RWPE2 (cell line): ENCODE measurements around the gene CFAP74.
A peak's percentile ranks its signal among the peaks of the same experiment; 100 is the strongest.

Experiments used
- ATAC-seq: fragments of 200-7000 bp; cut with Tn5 transposase; 3 replicates; pipeline ENCODE4 v1.9.1; 2021; ENCODE audit warnings: low read depth
- DNase-seq: peaks from one replicate; pipeline ENCODE4 v3.0.0-alpha.2; 2020; ENCODE audit warnings: low spot score
- H3K27ac ChIP-seq: fragments of 450-650 bp; 2 replicates; pipeline ENCODE4 v1.5.1; 2017; ENCODE audit warnings: mild to moderate bottlenecking; ENCODE audit not compliant: poor library complexity, severe bottlenecking
- H3K27me3 ChIP-seq: fragments of 250-450 bp; sonication (Bioruptor Pico); 2 replicates; pipeline ENCODE4 v1.5.1; 2021; ENCODE audit warnings: mild to moderate bottlenecking, moderate library complexity; ENCODE audit not compliant: insufficient read depth, poor library complexity, severe bottlenecking
- H3K36me3 ChIP-seq: fragments of 250-450 bp; sonication (Bioruptor Pico); 2 replicates; pipeline ENCODE4 v1.5.1; 2020; ENCODE audit warnings: low read depth, mild to moderate bottlenecking, moderate library complexity
- H3K4me1 ChIP-seq: fragments of 250-450 bp; sonication (Bioruptor Pico); 2 replicates; pipeline ENCODE4 v1.5.1; 2021; ENCODE audit warnings: mild to moderate bottlenecking, moderate library complexity; ENCODE audit not compliant: insufficient read depth, poor library complexity, severe bottlenecking
- H3K4me3 ChIP-seq: fragments of 250-450 bp; sonication (Bioruptor Pico); 2 replicates; pipeline ENCODE4 v1.5.1; 2021; ENCODE audit warnings: mild to moderate bottlenecking, moderate library complexity; ENCODE audit not compliant: severe bottlenecking
- H3K9me3 ChIP-seq: fragments of 250-450 bp; sonication (Bioruptor Pico); 2 replicates; pipeline ENCODE4 v1.5.1; 2021; ENCODE audit warnings: mild to moderate bottlenecking, moderate library complexity; ENCODE audit not compliant: severe bottlenecking
- CTCF ChIP-seq: fragments of 450-650 bp; IDR thresholded peaks from one replicate; pipeline ENCODE4 v1.5.1; 2017; ENCODE audit warnings: mild to moderate bottlenecking, moderate library complexity; ENCODE audit not compliant: poor library complexity, severe bottlenecking

Gene CFAP74

DNA sequence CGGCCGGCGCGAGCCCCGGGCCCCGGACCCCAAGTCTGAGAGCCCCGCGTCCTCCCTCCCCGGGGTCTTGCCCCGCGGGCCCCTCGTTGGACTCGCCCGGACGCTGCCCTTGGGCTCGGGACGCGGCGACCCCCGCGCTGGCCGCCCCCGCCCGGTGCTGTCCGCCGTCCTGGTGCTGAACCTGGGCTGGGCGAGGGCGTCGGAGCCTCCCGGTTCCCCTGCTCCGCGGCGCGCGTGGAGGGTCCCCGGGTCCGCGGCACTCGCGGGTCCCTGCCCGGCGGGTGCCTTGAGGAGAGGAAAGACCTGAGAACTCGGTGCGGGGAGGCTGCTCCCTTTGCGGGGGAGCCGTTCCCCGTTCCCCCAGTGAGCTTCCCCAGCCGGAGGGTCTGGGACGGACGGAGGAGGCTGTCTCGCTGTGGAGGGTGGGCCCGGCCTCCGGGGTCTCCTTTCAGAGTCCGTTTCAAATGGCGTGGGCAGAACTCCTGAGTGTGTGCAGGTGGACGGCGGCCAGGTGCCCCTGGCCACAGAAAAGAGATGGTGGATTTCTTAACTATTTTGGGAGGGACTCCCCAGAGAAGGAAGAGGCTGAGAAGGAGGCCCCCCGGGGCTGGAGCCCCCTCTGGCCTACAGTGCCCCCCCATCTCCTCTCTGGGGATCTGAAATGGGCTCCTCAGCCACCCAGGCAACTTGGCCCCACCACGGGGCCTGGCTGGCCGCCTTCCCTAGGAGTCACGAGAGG is 16.2 kb upstream of the CFAP74 start:
- Histone ChIP-seq H3K27ac (no peak overlapping the region), H3K27me3 (peaks cover 46% of the 10 kb centered on the region), H3K4me3 (peak overlapping the region; percentile 22), H3K9me3 (no peaks in the 10 kb centered on the region), H3K36me3 (no peaks in the 10 kb centered on the region), H3K4me1 (no peaks in the 10 kb centered on the region)
- DNase-seq (no peak), ATAC-seq (no peak)
- no peak for TF ChIP-seq CTCF

GRCh38 chr1:2019172-2019543 is 15.6 kb upstream of the CFAP74 start, which contains the start of gene GABRD:
Gene GABRD, plus strand, starts transcription at chr1:2019345. Its CDS starts 79 bp downstream, at chr1:2019424.
- peak within 1 kb of the TSS; percentile 22 for H3K4me3 ChIP-seq
- no peaks in the 10 kb centered on the region for H3K36me3 ChIP-seq
- ATAC-seq (peak; percentile 63), DNase-seq (no peak)
- TF ChIP-seq CTCF = no peak
- H3K27me3 ChIP-seq = peaks cover 46% of the 10 kb centered on the region
- H3K27ac ChIP-seq = no peak within 1 kb of the TSS
- H3K9me3 ChIP-seq = no peaks in the 10 kb centered on the region
- no peaks in the 10 kb centered on the region for H3K4me1 ChIP-seq

DNA sequence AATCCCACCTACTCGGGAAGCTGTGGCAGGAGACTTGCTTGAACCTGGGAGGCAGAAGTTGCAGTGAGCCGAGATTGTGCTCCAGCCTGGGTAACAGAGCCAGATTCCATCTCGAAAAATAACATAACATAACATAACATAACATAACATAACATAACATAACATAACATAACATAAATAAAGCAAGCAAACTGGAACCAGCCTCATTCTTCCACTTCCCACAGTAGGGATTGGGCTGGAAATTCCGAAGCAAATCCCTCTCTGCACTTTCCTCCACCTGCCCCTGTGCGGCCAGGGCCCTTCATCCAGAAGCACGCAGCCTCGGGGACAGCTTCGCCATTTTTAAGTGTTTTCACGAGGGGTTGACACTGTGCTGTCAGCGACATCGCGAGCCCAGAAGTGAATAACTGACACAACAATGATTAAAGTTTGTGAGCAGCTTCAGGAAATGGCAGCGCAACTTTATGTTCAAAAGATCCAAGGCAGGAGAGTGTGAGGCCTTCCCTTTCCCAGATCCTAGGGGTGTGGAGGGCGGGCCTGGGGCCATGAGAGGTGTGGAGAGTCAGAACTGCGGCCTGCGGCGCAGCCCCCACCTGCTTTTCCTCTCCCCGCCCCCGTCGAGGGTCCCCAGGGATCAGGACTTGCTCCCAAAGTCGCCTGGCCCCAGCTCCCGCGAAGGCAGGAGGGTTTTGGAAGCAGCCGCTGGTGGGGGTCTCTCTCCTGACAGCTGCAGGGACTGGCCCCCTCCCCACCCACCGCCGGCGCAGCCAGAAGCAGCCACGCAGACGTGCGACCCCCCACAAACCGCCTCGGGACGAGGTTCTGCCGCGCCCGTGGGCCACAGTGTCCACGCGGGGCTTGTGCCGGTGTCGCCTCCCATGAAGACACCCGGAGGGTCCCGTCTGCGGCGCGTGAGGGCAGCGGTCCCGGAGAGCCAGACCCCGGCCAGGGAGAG is 14.9 kb upstream of the CFAP74 start:
- Histone ChIP-seq H3K4me1 (no peaks in the 10 kb centered on the region), H3K9me3 (no peaks in the 10 kb centered on the region), H3K27me3 (peaks cover 46% of the 10 kb centered on the region), H3K36me3 (no peaks in the 10 kb centered on the region), H3K27ac (no peak overlapping the region), H3K4me3 (no peak overlapping the region)
- TF ChIP-seq CTCF = no peak
- peak; percentile 57 for DNase-seq
- no peak for ATAC-seq

- ATAC-seq = no peak
- no peaks in the 10 kb centered on the region for H3K9me3 ChIP-seq
- no peak overlapping the region for H3K4me3 ChIP-seq
- no peak for TF ChIP-seq CTCF
- no peaks in the 10 kb centered on the region for H3K36me3 ChIP-seq
- no peaks in the 10 kb centered on the region for H3K4me1 ChIP-seq
- no peak overlapping the region for H3K27ac ChIP-seq
- no peak for DNase-seq
- H3K27me3 ChIP-seq = peaks cover 31% of the 10 kb centered on the region
These were observed 12.5 kb upstream of the CFAP74 start for GRCh38 chr1:2016123-2016522.
